NCI-H2227 (cell line): ENCODE measurements around the gene ZSCAN9.

Source experiments
- DNase-seq: peaks from one replicate; lab custom pipeline; 2025; ENCODE audit not compliant: unreplicated experiment; lab: John Stamatoyannopoulos, UW

The ZSCAN9 gene

DNA sequence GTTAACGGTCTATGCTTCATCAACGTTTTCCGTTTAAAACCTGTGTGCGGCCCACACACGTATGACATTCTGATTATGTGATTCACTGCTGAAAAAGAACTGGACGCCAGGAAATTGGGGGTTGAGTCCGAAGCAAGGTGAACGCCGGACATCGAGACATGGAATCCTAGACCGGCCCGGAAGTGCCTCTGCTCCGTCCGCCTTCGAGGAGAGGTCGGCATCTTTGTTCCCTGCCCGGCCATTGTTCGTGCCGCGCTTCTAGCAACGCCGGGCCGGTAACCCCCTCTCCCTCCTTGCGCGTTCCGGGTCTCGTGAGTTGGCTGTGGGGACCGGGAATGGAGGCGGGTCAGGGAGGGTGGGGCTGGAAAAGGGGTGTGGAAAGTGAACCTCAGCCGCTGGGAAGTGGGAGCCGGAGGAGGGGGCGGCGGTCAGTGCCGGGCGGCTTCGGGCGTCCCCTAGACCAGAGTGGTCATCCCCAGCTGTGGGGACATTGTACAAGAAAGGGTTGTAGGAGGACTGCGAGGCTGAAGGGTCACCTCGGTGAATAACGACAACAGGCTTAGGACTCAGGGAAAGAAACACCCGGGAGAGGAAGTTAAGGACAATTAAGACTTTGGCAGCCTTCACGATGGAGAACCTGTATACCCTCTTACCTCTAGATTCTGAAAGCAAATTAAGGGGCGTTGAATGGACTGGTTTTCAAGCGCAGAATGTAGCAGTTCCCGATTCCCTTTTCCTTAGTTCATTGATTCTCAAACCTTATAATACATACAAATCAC lies at the start of gene ZSCAN9:
Gene ZSCAN9 (plus strand): TSS at position 220 of the 779 bp plus-strand sequence. CDS start 1,810 bp downstream, outside the sequence.
- DNase-seq, result peak; percentile 95

DNA sequence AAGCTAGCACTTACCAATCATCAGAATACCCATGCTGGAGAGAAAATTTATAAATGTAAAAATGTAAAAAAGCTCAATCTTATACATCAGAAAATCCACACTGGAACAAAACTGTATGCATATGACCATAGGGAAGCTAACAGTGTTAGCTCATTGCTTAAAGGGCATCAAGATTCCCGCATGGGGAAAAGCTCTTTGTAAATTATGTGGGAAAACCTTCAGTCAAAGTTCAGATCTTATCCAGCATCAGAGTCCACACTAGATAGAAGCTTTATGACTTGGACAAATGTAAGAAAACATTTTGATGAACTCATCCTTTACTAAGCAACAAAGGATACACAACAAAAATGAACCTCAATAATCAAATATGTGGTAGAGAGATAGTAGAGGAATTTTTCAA lies 48.7 kb upstream of the ZSCAN9 start:
- DNase-seq, result no peak

DNA sequence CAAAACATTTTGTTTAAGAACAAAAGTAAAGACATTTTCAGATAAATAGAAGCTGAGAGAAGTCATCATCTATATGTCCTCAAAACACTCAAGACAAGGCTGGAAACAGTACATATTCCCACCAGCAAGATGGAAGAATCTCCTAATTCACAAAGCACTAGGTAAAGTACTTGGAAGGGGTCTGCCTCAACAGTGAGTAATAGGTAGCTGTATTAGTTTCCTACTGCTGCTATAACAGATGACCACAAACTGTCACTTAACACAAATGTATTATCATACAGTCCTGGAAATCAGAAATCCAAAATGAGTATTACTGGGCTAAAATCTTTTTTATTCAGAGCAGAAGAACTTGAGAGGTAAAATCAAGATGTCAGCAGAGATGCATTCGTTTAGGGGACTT lies 42.8 kb upstream of the ZSCAN9 start:
- DNase-seq, result no peak

DNA sequence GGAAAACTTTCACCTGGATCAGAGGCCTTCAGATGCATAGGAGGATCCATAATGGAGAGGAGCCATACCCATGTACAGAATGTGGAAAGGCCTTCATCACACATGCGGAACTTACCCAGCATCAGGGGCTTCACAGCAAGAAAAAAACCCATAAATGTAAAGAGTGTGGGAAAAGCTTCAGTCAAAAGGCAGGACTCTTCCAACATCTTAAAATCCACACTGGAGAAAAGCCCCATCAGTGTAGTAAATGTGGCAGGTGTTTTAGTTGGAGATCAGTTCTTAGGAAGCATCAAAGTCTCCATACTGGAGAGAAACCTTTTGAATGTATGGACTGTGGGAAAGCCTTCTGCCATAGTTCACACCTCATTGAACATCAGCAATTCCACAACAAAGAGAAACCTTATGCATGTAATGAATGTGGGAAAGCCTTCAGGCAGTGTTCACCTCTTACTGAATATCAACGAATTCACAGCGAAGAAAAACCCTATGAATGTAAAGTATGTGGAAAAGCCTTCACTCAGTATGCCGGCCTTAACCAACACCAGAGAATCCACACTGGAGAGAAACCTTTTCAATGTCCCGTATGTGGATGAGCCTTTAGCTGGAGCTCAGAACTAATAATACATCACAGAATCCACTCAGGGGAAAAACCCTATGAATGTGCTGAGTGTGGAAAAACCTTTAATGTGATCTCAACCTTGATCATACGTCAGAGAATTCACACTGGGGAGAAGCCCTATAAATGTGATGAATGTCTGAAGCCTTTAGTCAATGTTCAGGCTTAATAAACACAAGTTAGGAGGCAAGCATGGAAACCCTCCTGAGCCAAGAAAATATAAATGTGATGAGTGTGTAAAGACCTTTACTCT lies 36.7 kb upstream of the ZSCAN9 start:
- DNase-seq, result no peak

DNA sequence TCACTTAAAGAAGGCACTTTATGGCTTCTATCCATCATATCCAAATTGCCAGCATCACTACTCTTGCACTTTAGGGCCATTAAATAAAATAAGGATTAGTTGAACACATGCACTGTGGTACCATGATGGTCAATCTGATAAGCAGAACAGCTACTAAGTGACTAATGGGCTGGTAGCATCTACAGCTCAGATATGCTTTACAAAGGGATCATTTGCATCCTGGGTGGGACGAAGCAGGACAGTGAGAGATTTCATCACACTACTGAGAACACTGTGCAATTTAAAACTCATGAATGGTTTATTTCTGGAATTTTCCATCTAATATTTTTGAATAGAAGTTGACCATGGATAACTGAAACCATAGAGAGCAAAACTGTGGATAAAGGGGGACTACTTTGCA lies 25.1 kb upstream of the ZSCAN9 start:
- DNase-seq, result no peak

DNA sequence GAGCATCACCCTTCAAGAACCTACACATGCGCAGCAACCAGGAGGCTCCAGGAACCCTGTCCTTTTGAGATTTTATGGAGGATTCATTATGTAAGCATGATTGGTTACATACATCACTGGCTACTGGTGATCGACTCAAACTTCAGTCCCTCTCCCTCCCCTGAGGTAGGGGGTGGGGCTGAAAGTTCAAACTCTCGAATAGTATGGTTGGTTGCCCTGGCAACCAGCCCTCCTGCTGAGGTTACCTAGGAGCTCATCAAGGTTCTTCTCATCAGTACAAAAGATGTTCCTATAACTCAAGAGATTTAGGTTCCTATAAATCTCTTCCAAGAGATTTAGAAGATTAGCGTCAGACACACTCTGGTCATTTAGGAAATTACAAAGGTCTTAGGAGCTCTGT lies 21.9 kb upstream of the ZSCAN9 start:
- DNase-seq, result no peak

DNA sequence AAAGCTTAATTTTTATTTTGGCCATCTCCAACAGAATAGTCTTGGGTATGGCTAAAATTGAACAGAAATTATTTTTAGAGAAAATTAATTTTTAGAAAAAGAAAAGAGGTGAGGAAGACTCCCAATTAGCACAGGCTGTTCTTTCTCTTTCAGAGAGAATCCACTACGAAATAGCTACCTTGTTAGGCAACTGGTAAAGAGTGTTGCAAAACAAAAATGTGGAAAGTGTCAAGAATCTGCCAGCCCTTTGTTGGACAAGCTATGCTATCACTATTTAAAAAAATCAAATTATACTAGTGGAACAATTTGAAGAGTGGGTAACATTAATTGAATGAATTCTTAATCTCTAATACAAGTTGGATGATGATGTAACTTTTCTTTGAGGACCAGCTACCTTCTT lies 19.2 kb upstream of the ZSCAN9 start:
- DNase-seq, result no peak

DNA sequence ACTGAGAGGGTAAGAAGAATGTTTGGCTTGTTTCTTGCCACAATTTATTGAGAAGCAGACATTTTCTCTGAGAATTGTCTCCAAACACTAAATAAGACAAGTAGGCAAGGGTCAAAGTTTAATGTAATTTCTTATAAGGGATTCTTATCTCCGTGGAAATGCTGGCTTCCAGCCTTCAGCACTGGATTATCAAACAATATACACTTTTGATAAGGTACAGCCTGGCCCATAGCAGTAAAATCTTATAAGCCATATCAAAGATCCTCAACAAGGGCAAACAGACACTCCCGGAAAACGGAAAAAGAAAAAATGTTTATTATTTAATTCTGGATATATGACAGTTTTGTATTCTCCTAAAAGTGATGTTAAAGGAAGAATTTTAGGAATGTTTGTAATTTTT lies 18.5 kb upstream of the ZSCAN9 start:
- no peak for DNase-seq

DNA sequence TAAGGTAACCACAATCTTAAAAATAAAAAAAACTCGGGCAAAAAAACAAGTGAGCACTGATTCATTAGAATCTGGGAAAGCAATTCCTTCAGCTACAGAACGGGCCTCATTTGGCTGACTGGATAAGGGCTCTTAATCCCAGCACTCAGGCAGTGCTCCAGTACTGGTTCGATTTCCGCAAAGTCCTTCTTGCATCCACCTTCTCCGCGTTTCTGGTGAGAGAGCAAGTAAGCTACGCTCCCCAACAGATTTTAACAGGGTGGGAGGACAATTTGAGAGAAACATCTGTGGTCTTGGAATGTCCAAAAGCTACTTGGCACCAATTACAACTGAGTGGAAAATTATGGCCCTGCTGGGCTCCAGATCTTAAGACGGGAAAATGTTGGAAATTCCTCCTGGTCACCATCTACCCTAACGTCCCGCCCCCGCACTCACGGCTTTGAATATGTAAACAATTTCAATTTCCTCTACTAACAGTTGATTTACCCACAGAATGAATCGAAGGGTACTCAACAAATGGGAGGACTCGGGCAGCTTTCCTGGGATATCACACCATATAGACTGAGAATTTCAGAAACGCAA lies 18.1 kb upstream of the ZSCAN9 start:
- peak; percentile 59 for DNase-seq

DNA sequence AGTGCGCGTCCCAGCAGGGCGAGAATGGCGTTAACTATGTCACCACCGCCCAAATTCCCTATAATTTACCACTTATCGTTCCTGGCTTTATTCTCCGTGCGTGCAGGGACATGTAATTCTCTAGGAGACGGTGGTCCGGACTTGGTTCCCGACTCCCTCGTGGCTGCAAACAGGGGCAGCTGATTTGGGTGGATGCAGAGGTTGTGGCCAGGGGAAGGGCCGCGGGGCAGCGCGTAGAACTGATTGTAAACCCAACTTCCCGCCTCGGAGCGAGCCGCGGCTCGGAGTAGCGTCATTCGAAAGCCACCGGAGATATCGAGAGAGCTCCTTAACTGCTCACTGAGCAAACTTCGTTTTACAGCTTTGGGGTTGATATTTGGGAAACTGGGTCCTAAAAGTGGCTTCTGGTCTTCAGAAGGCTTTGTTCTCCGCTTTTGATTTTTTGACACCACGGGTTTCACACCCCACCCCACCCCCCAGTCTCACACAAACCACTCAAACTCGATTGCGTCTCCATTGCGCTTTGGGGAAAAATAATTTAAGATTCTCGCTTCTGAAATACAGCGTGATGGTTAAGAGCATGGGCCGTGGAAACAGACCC lies 17.5 kb upstream of the ZSCAN9 start:
- DNase-seq, result peak; percentile 69

DNA sequence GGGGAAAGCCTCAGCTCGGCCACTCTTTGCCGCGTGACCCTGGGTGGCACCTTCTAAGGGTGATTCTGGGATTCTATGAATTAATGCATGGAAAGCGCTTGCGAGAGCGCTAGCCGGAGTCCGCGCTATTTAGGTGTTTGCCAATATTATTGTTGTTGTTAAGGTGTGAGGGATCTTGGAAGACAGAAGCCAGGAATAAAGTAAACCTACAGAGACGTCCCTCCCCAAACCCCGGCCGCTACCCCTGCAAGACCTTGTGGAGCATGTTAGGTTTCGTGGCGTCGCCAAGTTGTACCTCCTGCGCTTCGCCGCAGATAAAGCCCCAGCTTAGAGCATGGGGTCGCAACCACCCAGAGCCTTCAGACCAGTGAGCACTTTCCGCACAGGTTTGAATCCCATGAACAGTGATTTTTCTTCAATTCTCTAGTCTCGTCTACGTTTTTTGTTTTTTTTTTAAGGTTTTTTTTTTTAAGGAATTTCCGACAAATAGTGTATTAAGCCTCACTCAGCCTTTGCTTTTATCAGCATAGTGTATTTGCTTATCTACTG lies 16.9 kb upstream of the ZSCAN9 start:
- DNase-seq, result peak; percentile 25

DNA sequence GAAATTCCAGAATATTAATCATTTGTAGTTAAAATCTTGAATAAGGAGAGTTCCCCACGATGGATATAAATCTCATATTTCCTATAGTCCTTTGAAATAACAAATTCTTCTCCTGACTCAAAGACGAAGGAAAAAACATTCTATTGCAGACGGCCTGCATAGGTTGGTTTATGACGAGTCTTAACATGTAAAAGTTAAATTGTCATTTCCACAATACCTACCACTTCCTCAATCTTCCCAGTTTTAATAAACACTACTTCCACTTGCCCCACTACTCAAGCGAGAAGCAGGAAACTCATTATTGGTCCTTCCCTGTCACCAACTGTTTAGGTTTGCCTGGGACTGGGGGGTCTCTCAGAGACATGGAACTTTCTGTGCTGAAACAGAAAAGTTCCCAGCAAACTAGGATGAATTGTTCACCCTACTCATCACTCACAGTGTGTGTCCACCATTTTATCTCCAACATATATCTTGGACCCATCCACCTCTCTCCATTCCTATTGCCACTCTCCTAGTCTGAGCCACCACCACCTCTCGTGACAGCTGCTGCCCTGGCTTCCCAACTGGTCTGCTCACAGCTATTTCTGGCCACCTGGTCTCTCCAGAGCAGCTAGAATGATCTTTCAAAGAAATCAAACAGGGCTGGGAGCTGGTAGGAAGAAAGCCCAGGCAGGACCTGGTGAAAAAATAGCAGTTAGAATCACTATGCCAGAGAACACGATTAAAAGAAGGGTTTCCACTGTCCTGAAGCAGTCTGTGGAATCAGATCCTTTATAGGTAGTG lies 15.1 kb upstream of the ZSCAN9 start:
- DNase-seq, result no peak

DNA sequence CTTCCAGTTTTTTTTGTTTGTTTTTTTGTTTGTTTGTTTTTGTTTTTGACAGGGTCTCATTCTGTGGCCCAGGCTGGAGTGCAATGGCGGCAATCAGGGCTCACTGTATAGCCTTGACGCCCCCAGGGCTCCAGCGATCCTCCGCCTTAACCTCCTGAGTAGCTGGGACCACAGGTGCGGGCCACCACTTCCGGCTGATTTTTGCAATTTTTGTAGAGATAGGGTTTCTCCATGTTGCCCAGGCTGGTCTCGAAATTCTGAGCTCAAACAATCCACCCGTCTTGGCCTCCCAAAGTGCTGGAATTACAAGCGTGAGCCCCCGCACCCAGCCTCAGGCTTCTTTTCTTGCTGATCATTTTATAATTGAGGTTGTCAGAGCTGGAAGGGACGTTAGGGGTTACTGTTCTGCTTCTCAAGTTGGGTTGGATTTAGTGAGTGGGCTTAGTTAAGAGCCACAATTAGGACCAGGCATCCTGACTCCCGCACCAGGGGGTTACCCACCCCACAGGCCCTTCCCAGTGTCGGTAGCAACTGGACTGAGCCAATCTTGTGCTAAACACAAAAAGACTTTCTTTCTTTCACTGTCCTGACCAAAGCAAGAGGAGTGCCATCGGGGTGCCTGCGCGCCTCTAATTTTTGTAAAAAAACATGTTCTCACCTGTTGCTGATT lies 13.1 kb upstream of the ZSCAN9 start:
- peak; percentile 30 for DNase-seq

DNA sequence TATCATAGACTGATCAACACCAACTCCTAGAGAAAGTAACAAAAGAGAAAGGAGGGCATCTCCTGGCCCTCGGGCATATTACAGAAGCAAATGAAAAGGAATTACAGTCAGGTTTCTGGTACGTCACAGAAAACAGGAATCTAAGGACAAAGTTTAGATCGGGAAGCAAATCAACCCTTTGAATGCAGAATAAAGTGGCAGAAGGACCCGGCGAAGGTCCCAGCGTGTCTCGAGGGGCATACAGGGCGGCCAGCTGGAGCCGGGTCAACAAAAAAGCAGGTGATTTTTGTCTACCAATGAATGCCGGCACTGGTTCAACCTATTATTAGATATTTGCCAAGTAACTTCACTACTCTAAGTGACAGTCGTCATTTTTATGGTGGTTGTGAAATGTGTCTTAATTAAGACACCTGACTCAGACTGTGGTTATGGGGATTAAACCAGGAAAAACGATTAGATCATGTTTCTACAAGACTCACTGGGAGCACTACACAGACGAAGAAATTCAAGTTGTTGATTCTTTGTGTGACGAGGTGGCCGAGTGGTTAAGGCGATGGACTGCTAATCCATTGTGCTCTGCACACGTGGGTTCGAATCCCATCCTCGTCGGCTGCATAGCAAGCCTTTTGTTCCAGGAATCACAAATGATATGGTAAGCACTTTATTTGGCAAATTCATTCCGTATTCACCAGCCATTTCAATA lies 12.4 kb upstream of the ZSCAN9 start:
- peak; percentile 89 for DNase-seq

DNA sequence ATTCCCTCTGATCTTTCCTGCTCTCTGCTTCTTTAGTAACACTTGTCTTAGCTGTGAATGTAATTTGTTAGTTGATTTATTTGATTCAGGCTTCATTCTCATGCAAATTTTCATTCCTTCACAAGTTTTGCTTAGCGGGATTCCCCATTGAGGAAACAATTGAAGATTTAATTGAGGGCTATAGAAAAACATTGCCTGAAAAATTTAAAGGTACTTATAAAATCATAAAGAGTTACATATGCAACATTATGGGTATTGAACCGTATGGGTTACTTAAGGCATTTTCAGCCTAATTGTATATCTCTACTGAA lies 11.9 kb upstream of the ZSCAN9 start:
- no peak for DNase-seq

DNA sequence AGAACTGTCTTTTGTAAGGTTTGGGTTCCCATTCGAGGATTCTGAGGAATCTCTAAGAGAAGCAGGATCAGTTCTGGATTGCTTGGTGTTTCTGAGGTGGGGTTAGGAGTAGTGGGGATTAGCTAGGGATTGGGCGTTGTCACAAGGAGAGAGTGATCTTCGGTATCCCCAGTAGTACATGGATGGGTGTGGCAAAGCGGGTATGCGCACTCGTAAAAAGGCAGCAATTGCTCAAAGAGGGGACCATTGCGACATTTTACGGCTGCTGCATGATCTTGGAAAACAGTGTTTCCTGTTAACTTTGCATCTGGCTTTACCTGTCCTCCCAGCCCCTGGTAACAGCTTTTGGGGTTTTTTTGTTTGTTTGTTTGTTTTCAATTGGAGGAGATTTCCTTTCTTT lies 9.7 kb upstream of the ZSCAN9 start:
- no peak for DNase-seq

DNA sequence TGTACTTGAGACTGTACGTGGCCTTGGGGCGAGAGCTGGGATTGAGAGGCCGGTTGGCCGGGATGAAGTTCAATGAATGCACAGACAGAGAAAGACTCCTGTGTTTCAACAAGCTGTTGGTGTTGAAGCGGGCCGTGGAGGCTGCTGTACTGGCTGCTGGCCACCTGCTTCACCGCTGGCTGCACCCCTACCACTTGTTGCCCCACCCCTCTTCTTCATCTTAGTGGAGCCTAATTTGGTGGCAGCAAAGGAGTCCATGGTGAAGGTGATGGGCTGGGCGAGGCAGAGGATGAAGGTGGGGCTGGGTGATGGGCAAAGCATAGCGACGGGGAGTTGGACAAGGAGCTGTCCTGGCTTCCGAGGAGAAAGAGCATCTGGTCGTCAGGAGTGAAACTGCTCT lies 7.2 kb upstream of the ZSCAN9 start:
- no peak for DNase-seq

DNA sequence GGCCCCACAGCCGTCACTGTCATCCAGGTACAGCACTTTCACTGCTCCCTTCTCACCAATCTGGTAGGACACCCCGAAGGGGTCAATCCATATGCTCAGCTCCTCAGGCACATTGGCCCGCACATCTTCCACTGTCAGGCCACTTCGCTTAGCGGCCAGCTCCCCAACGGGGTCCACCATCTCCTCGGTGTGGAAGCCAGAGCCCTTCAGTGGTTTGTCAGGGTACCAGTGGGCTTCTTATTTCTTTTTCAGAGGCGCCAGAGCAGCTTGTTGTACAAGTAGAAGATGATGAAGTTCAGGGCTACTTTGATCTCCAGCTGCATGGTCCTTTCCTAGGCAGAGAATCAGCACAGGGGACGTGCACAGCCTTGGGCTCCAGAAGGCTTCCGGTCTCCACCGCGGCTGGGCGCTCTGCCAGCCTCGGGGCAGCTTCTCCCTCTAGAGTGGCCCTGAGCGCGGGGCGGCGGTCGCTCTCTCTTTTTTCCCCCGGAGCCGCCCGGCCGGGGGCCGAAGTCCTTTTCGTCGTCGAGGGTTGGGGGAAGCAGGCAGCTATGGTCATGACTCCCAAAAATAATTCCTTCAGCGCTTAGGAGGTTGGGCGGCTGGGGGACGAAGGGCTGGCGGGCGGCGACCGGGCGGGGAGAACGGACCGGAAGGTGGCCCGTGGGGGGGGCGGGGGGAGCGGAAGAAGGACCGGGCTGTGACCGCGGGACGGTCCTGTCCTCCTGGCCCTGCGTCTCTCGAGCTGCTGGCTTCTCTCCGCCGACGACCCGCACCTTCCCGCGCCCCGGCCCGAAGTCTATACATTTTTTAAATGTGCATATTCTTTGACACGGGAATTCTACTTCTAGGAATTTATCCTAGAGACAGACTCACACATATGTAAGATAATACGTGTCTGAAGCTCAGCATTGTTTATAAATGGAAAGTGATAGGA lies 6.5 kb upstream of the ZSCAN9 start:
- peak; percentile 79 for DNase-seq
